ENCODE data around the gene PIP5K1B. TPM values are rescaled to one million over a fixed set of nuclear protein-coding genes. Genes with fewer than 3 reads are reported as not detected.

The PIP5K1B gene
- total and polyA plus RNA-seq, 4 donors: 0.09 to 30.9 (median 0.29) TPM

- TF ChIP-seq GABPA (IDR thresholded peaks at IDR 0.05 in 1 of 2, conservative IDR thresholded peaks at IDR 0.05 in 1 of 2) (no peak), SP1 (IDR thresholded peaks at IDR 0.05) (no peak), REST (IDR thresholded peaks at IDR 0.05) (no peak), YY1 (IDR thresholded peaks at IDR 0.05) (no peak), JUND (IDR thresholded peaks at IDR 0.05) (no peak), RXRA (IDR thresholded peaks at IDR 0.05) (no peak)
- Histone ChIP-seq H3K36me3 (ENCODE audit: control insufficient read depth in 4 of 4, insufficient read depth in 3 of 4, low read depth in 1 of 4, low read length in 3 of 4) (no peaks in the 10 kb centered on the region), H3K9ac (ENCODE audit: low read depth in 1 of 2, low read length in 2 of 2) (no peak overlapping the region), H3K4me1 (ENCODE audit: control insufficient read depth in 4 of 4, insufficient read depth in 4 of 4, low read length in 3 of 4) (no peaks in the 10 kb centered on the region), H3K9me3 (ENCODE audit: control insufficient read depth in 4 of 4, low read length in 3 of 4) (no peaks in the 10 kb centered on the region), H3K27me3 (ENCODE audit: control insufficient read depth in 4 of 4, insufficient read depth in 4 of 4, low read length in 3 of 4) (no peaks in the 10 kb centered on the region), H3K4me3 (ENCODE audit: low read depth in 1 of 3, low read length in 3 of 3) (no peak overlapping the region), H3K27ac (ENCODE audit: low read depth in 1 of 2, low read length in 2 of 2) (no peak overlapping the region)
- DNase-seq (ENCODE audit: low spot score): no peak
- WGBS: 82% methylated on average over 3 of the region's 3 CpGs
These were observed 33.3 kb downstream of the PIP5K1B start for GRCh38 chr9:68738358-68738757.

GRCh38 chr9:68739621-68740174 lies 34.7 kb downstream of the PIP5K1B start:
- TF ChIP-seq ZBTB33 (IDR thresholded peaks at IDR 0.05): no peak
- no peak for TF ChIP-seq HNF4G (IDR thresholded peaks at IDR 0.05)
- no peak for TF ChIP-seq HNF4A (conservative IDR thresholded peaks at IDR 0.05)
- no peak for TF ChIP-seq RAD21 (IDR thresholded peaks at IDR 0.05)
- TF ChIP-seq CTCF (IDR thresholded peaks at IDR 0.05; ENCODE audit: low read depth, low read length, missing input control): no peak
- no peak for TF ChIP-seq SP1 (IDR thresholded peaks at IDR 0.05)
- TF ChIP-seq YY1 (IDR thresholded peaks at IDR 0.05): no peak
- no peak for TF ChIP-seq ATF3 (IDR thresholded peaks at IDR 0.05)
- no peak for TF ChIP-seq REST (IDR thresholded peaks at IDR 0.05)
- no peak for TF ChIP-seq RXRA (IDR thresholded peaks at IDR 0.05)
- no peak for TF ChIP-seq TAF1 (conservative IDR thresholded peaks at IDR 0.05)
- no peak for TF ChIP-seq FOXA2 (IDR thresholded peaks at IDR 0.05)
- no peak for TF ChIP-seq NR2F2 (IDR thresholded peaks at IDR 0.05)
- no peak for TF ChIP-seq FOXA1 (IDR thresholded peaks at IDR 0.05)
- TF ChIP-seq MAX (IDR thresholded peaks at IDR 0.05): no peak
- no peak for TF ChIP-seq JUND (IDR thresholded peaks at IDR 0.05)
- TF ChIP-seq EGR1 (IDR thresholded peaks at IDR 0.05; ENCODE audit: low read depth in 2 of 2): no peak
- no peak for TF ChIP-seq GABPA (IDR thresholded peaks at IDR 0.05 in 1 of 2, conservative IDR thresholded peaks at IDR 0.05 in 1 of 2)
- Histone ChIP-seq H3K4me1 (ENCODE audit: control insufficient read depth in 4 of 4, insufficient read depth in 4 of 4, low read length in 3 of 4) (no peaks in the 10 kb centered on the region), H3K9ac (ENCODE audit: low read depth in 1 of 2, low read length in 2 of 2) (no peak overlapping the region), H3K4me3 (ENCODE audit: low read depth in 1 of 3, low read length in 3 of 3) (no peak overlapping the region), H3K27ac (ENCODE audit: low read depth in 1 of 2, low read length in 2 of 2) (no peak overlapping the region), H3K36me3 (ENCODE audit: control insufficient read depth in 4 of 4, insufficient read depth in 3 of 4, low read depth in 1 of 4, low read length in 3 of 4) (no peaks in the 10 kb centered on the region), H3K9me3 (ENCODE audit: control insufficient read depth in 4 of 4, low read length in 3 of 4) (no peaks in the 10 kb centered on the region), H3K27me3 (ENCODE audit: control insufficient read depth in 4 of 4, insufficient read depth in 4 of 4, low read length in 3 of 4) (no peaks in the 10 kb centered on the region)
- DNase-seq (ENCODE audit: low spot score): no peak
- 44% methylated on average over 2 of the region's 2 CpGs for WGBS
